Stimulated activated CD8-positive, alpha-beta memory T cell treated with anti-CD3 and anti-CD28 coated beads, Interleukin-7, amount 100 ng/mL, for 4 hours (primary cell): ENCODE measurements around the gene RPS6KC1.
"Not testable (repeated sequence)": the region's sequence is repeated elsewhere in the genome, so short reads cannot be mapped to it uniquely, and the experiment has no call there.

Experiments
- DNase-seq, 2 donors: peaks; one replicate each; pipeline ENCODE4 v3.0.0-alpha.2; 2020; ENCODE audit warnings: low read depth in 2 of 2

RPS6KC1 gene

DNA sequence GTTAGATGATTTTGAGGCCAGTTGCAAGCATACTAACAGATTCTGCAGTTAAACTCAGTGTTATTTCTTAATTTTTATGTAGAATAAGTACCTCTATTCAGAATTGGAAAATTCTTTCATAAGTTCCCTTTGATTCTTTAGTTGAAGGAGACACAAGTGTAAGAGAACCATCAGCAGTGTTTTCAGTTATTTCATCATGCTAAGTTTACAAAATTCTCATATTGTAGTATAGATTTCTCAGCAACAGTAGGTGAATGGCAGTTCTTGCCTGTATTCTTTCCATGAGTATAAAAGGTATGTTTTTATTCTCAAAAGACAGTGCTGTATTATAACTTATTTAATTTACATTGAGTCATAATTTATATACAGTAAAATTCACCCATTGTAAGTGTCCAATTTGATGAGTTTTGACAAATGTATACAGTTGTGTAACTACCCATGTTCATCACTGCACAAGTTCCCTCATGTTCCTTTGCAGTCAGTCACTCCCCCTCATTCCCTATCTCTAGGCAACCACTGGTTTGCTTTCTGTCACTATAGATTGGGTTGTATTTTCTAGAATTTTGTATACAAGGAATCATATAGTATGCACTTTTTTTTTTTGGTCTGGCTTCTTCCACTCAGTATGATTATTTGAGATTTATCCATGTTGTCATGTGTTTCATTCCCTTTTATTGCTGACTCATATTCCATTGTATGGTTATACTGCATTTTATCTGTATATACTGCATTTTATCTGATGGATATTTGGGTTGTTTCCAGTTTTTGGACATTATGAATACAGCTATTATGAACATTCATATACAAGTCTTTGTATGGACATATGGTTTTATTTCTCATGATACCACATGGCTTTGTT lies 3.9 kb downstream of the RPS6KC1 start:
- DNase-seq: no peak

DNA sequence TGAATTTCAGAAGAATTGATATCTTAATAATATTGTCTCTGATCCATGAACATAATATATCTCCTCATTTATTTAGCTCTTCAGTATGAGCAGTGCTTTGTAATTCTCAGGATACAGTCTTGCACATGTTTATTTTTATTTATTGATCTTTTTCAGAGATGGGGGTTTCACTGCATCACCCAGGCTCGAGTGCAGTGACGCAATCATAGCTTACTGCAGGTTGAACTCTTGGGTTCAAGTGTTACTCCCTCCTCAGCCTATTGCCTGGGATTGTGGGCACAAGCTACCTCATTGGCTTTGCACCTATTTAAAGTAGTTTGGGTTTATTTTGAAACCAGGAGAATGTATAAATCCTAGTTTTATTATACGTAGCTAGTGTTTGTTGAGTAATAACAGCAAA lies 4.7 kb downstream of the RPS6KC1 start:
- no peak for DNase-seq

DNA sequence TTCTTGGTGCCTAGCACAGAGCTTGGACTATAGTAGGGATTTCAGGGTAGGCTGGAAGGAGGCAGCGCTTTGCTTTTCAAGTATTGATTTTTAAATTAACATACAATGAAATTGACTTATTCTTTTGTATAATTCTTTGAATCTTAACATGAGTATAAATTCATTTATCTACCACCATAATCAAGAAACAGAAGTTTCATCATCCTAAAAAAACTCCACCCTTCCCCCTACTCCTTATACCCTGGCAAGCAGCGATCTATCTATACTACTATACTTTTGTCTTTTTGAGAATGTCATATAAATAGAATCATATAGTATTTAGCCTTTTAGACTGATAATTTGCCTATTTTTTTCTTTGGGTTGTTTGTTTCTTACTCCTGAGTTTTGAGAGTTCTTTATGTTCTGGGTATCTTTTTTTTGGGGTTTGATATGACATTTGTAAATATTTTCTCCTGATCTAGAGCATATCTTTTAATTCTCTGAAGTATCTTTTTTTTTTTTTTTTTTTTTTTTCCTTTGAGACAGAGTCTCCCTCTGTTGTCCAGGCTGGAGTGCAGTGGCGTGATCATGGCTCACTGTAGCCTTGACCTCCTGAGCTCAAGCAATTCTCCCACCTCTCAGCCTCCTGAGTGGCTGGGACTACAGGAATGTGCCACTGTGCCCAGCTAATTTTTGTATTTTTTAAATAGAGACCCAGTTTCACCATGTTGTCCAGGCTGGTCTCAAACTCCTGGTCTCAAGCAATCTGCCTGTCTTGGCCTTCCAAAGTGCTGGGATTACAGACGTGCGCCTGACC lies 6.4 kb downstream of the RPS6KC1 start:
- no peak for DNase-seq

DNA sequence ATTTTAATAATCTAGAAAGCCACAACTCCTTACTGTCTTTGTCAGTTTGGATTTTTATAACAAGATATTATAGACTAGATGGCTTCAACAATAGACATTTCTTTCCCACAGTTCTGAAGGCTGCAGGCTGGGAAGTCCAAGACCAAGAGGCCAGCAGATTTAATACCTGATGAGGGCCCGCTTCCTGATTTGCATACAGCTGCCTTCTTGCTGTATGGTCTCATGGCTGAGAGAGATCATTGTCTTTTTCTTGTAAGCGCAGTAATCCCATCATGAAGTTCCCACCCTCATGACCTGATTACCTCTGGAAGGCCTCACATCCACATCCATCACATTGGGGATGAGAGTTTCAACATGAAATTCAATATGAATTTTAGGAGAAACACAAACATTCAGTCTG lies 9.8 kb downstream of the RPS6KC1 start:
- DNase-seq: no peak

DNA sequence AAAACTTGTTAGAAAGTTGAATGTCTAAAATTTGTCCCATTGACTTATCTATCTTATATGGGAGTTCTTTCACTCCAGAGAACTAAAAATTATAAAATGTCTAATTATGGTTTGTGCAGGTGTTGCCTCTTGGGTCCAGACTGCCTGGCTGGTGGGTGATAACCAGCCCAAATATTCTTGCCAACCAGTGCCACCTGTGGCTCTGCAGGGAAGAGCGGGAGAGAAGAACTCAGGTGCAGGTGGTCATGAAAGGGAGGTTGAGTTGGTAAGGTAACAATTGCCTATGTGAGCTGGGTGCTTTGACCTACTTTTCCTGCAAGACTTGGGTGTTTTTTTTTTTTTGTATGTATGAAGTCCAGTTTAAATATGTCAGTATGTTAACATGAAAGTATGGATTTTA lies 10.2 kb downstream of the RPS6KC1 start:
- DNase-seq: no peak

DNA sequence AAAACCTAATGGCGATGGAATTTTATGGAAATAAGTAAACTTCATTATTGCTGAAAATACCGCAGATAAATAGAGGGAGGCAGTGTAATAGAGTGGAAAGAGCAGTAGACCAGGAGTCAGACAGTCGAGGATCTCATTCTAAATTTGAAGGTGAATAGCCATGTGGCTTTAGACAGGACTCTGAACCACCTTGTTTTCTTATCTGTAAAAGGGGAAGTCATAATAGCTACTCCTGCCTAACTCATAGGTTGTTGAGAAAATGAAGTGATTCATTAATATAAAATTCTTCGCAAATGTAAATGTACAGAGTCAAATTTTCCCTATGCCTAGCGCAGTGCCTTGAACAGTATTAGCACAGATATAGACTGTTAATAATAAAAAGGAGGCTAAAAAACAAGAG lies 14.8 kb downstream of the RPS6KC1 start:
- no peak for DNase-seq

DNA sequence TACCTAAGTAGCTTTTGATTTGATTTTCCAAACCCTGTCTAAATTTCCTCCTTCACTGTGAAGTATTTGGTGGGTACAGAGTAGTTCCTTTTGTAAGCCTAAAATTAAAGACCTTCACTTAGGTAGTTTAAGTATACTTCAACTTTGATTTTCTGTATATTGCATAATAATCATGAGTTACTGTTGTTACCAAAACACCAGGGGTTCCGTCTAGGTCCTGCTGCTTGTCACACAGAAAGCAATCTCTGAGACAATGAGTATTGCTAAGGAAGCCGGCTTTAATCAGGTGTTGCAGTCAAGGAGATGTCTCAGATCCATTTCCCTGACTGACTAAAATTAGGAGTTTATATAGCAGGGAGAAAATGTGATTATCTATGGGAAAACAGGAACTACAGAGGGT lies 15.3 kb downstream of the RPS6KC1 start:
- DNase-seq: no peak

DNA sequence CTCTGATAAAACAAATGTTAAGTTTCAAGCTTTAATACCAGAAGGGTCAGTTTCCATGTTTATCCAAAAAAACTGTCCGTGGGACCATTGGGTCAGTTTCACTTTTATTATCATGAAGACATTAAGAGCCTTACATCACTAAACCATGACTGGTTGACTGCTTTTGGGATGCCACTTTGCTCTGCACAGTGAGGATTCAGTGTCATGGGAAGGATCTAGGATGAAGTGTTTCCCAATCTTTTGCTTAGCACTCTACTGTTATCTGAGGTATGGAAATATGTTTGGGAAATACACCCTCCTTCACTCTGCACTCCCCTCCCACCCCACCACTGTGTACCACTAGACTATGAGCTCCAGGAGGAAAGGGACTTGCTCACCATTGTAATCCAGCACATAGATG lies 16.3 kb downstream of the RPS6KC1 start:
- DNase-seq: no peak

DNA sequence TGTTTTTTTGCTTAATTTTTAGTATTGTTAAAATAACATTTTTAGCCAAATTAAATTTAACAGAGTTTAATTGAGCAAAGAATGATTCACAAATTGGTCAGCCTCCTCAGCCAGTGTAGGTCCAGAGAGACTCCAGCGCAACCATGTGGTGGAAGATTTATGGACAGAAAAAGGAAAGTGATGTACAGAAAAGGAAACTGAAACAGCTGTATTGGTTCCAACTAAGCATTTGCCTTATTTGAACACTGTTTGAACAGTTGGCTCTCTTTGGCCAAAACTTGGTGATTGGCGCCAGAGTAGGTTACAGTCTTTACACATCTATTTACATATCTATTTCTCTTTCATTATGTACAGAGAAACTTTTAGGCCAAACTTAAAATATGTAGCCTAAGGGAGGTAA lies 19.4 kb downstream of the RPS6KC1 start:
- DNase-seq: no peak

DNA sequence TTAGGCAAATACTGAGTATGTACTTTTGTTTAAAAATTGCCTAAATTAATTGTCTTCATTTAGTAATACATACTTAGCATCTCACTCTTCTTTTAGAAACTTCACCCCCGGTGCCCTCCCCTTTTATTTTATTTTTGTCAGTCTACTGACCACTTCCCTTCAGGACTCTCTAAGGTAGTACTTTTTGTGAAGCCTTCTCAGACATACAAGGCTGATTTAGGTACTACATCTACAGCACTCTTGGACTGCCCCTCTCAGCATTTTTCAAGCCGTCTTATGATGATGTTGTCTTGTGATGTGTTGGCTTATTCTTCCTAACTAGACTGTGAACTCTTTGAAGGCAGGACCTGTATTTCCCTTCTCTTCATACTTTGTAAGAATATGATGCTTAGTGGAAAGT lies 24.7 kb downstream of the RPS6KC1 start:
- no peak for DNase-seq

DNA sequence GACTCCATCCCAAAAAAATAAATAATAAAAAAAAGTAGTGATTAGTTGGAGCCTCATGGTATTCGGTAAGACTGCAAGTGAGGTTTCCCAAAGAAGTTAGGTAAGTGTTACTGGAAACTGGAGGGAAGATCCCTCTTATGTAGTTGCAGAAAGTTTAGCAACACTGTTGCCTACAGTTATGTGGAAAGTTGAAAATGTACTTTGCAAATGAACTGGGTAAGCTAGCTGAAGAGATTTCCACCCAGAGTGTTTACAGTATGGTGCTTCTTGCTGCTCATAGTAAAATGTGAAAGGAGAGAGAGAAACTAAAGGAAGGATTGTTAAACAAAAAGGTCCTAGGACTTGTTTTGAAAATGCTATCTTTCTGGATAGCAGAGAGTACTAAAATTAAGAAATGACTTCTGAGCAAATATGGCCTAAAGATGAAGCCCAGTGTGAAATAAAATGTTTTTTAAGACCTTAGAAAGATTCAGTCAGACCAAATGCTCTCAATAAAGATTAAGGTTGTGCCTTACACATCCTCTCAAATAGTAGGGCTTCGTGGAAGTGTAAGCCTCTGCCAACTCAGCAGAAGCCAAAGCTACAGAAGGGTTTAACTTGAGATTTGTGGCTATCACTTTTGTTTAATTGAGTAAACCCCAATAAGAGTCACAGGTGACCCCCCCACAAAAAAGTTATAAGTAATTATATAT lies 31.5 kb downstream of the RPS6KC1 start:
- no peak for DNase-seq

DNA sequence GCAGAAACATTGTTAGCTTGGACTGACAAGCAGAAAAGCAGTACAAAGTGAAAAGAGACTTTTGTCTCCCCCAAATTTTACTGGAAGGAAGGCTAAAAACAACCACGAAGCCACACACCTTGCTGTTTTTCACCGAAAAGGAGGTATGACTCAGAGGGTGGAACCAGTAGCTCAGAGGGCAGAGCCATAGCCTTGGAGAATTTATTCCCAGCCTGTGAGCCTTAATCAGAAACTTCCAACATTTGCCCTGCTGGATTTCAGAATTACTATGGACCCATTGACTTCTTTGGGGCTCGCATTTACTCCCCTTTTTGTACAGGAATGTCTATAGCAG lies 32.0 kb downstream of the RPS6KC1 start:
- DNase-seq: no peak

DNA sequence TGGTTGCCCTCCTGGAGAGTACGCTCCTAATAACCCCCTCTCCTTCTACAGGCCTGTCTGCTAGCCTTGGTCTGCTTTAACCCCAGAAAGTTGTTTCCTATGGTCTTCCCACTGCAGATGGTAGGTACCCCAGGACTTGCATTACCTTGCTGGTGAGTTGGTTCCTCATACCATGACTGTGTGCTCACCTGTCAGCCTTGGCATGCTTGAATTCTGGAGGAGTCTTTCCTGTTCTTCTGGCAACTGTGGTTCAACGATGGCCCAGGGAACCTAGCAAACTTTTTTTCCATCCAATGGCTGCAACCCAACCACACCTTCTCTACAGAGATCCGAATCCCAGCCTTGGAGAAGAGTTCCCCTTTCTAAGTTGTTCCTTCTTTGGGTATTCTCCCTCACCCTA lies 36.9 kb downstream of the RPS6KC1 start:
- no peak for DNase-seq

DNA sequence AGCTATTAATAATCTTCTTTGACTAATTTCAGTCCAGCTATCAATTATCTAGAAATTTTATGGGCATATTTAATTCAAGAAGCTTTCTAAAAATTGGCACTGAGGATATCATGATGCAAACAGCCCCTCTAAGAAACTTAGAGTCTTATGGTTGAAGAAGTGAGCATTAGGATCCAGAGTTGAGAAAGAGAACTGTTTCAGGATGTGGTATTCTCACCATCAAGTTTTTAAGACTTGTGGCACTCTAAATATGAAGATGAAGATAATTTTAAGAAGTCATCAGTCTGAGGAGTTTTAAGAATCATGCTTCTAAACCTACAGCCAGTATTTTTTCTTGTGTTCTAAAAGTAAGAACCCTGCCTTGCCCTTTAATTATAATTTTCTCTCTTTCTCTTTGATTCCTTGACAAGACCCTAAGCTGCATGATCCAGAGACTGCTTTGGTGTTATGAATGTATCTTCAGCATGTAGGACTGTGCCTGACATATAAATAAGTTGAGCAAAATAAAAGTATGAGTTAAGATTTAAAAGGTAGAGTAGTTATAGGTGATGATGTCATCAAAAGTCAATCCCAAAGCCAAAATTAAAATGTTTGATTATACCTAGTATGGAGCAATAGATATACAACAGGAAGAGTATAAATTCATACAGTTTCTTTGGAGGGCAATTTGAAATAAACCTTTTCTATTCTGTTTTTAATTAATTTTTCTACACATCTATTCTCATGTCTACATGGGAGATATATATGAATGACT lies 39.1 kb downstream of the RPS6KC1 start:
- DNase-seq: no peak

DNA sequence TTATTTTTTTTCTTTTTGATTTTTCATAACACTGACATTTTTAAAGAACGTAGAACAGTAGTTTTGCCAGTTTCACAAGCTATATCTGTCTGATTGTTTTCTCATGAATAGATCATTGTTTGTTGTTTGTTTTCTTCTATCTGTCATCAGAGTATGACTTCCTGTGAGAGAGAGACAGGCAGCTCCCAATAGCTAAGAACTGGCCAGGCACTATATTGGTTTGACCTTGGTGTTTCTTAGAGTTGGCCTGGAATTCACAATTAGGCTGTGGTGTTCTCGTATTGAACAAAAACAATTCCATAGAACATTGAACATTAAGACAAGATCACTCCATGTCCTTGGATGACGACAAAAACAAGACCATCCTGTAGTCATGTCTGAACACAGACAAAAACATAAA lies 43.4 kb downstream of the RPS6KC1 start:
- DNase-seq: no peak

DNA sequence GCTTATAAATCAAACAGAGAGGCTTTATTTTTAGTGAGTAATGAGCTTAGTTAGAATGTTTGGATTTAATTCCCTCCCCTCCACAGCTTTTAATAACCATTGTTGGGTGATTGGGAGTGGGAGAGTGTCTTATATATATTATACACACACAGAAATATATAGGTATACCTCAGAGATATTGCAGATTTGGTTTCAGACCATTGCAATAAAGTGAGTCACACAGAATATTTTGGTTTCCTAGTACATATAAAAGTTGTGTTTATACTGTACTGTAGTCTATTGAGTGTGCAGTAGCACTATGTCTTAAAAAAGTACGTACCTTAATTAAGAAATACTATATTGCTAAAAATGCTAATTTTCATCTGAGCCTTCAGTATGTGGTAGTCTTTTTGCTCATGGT lies 44.4 kb downstream of the RPS6KC1 start:
- DNase-seq: no peak

DNA sequence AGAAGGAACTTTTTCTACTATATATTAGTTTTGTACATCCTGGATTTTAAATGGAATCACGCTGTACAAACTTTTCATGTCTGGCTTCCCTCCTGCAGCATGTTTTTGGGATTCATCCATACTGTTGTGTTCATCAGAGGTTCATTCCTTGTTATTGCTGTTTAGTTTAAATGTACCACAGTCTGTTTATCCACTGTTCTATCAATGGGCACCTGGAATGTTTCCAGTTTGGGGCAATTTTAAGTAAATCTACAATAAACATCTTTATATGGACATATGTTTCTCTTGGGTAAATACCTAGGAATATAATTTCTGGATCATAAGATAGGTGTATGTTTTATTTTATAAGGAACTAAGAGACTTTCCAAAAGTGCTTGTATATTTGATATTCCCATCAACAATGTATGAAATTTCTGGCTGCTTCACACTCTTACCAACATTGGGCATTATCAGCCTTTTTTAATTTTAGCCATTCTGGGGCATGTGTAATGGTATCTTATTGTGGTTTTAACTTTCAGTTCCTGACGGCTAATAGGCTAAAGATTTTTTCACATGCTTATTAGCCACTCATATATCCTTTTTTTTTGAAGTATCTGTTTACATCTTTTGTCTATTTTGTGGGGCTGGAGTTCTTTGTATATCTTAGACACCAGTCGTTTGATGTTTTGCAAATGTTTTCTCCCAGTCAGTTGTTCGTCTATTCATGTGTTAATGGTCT lies 48.8 kb downstream of the RPS6KC1 start:
- no peak for DNase-seq

DNA sequence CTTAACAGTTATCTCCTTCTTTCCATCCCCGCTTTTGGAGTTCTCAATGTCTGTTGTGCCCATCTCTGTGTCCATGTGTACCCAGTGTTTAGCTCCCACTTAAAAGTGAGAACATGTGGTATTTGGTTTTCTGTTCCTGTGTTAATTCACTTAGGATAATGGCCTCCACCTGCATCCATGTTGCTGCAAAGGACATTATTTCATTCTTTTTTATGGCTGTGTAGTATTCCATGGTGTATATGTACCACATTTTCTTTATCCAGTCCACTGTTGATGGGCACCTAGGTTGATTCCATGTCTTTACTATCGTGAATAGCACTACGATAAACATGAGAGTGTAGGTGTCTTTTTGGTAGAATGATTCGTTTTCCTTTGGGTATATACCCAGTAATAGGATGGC lies 49.5 kb downstream of the RPS6KC1 start:
- not testable (repeated sequence) for DNase-seq

DNA sequence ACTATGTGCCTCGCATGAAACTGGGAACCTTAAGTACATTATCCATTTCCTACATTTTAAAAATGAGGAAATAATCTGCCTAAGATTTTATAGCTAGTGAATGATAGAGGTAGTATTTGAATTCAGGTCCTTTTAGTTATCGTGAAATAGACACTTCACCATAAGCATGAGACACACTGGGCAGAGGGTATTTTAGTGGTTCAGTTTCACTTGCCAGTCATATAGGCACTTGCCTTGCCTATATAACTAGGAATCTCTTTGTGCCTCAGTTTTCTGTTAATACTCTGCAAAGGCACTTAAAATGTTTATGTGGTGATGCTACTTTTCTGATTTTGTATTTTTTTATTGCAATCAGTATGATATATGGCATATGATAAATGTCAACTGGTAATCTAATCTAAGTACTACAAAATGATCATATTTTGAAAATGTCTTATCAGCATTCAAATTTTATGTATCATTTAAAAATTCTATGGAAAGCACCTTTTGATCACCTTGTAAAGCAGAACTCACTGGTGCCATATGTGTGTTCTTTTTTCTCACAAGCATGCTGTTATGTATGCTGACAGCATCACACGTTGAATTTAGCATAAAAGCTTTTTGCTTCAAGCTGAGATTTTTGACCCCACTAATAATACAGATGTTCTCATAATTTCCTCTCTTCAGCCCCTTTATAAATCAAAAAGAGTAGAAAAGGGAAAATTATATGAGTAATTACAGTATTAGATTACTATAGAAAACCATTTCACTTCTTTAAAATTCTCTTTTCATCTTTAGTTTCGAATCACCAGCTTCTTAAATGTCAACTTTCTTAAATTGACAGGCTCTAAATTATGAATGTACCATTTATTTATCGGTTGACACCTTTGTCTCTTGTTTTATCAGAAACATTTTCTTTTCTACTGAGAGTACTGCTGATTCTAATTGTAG lies 52.6 kb downstream of the RPS6KC1 start:
- DNase-seq: no peak

DNA sequence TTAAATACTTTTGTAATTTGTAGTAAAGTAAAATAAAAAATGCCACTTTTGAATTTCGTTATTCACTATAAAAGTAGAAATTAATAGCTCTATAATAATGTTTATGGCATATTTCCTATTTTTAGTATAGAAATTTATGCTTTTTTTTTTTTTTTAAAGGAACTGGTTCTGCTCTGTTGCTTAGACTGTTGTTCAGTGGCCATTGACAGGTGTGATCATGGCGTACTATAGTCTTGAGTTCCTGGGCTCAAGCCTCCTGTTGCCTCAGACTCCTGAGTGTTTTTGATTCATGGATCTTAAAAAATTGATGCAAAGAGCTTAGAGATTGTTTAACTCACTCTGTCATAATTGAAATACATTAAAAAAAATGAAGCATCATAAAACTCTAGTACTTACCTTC lies 53.6 kb downstream of the RPS6KC1 start:
- no peak for DNase-seq
